GM18499 (cell line): ENCODE data around the gene GDF7.

Experiments
- ATAC-seq: cut with Tn5 transposase; IDR thresholded peaks from one replicate; pipeline ENCODE4 v1.9.1; 2021; ENCODE audit warnings: moderate number of reproducible peaks; ENCODE audit not compliant: insufficient read depth, unreplicated experiment

The GDF7 gene

DNA sequence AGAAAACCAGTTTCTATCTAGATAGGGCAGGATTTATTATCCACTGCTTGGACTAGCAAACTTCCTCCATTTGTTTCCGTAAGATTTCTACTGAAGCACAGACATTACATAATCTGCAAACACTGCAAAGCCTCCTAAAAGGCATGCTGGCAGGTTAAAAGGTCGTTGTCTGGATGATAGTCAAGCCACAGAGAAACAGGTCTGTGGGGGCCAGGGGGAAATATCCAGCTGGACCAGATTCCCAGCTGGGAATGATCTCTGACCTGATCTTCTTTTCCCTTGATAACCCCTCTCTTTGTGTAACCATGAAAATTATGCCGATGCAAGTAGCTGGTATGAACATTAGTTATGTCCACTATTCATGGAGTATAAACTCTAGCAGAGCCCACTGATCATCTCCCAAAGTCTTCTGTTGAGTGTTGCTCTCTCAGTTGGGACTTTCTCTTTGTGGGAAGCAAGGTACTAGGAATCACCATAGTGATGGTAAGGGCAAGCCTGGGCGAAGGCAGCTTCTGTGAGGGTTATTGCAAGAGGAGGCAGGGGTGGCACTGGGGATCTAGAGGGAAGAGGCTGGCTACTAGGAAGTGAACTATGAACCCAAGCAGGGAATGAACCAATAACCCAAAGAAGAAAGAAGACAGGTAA is 61.3 kb downstream of the GDF7 start:
- no peak for ATAC-seq
